Ovary (tissue), 9 donors: ENCODE measurements around the gene ZMYND11. TPM values are rescaled to one million over a fixed set of nuclear protein-coding genes. Genes with fewer than 3 reads are reported as not detected.

Source experiments
- DNase-seq, 5 donors: peaks; one replicate each; pipeline ENCODE4 v3.0.0-alpha.2; 2019 to 2020
- H3K27ac ChIP-seq, 2 donors: fragments of 200-600 bp; one replicate each; pipeline versions ENCODE4 v1.5.1 to v1.8.0; 2019 to 2022
- H3K27me3 ChIP-seq: fragments of 200-600 bp; one replicate; pipeline ENCODE4 v1.8.0; 2022
- H3K36me3 ChIP-seq: fragments of 200-600 bp; sonication (generic); one replicate; pipeline ENCODE4 v1.5.1; 2019
- H3K4me1 ChIP-seq: one replicate; pipeline ENCODE4 v1.8.1; 2013; ENCODE audit warnings: mild to moderate bottlenecking, moderate library complexity; ENCODE audit not compliant: insufficient read depth
- H3K4me3 ChIP-seq: fragments of 200-600 bp; sonication (generic); one replicate; pipeline ENCODE4 v1.5.1; 2017
- H3K9me3 ChIP-seq, 2 donors: fragments of 200-600 bp in 1 of 2; sonication (generic) in 1 of 2; one replicate each; pipeline versions ENCODE4 v1.5.1 to v1.8.1; 2013 to 2019; ENCODE audit warnings: mild to moderate bottlenecking in 1 of 2, moderate library complexity in 1 of 2
- CTCF ChIP-seq, 3 donors: fragments of 450-650 bp in 2 of 3; fragments of 200-600 bp in 1 of 3; IDR thresholded peaks; one replicate each; pipeline versions ENCODE4 v1.5.1 to v1.8.0; 2016 to 2022; ENCODE audit warnings: antibody characterized with exemption in 3 of 3, mild to moderate bottlenecking in 1 of 3
- EP300 ChIP-seq: sonication (generic); formaldehyde crosslinking; IDR thresholded peaks from one replicate; pipeline ENCODE4 v1.6.1; 2017; ENCODE audit warnings: antibody characterized with exemption
- POLR2A ChIP-seq: fragments of 450-650 bp; IDR thresholded peaks from one replicate; pipeline ENCODE4 v1.6.1; 2017; ENCODE audit warnings: antibody characterized with exemption, mild to moderate bottlenecking, moderate library complexity
- WGBS, 3 donors: extraction: QIAGEN DNeasy Blood & Tissue Kit in 1 of 3; methylation state at CpG; one replicate each; pipeline versions ENCODE4 v1.1.5 to v1.1.7; 2013 to 2017; 5-methylcytosine and 5-hydroxymethylcytosine counted together
- intact Hi-C, 4 donors: fragments of 100-400 bp; cut with DNase I; formaldehyde crosslinking; loops; one replicate each; pipeline versions ENCODE4 v1.11.0 to v1.15.1; 2022 to 2023
- polyA plus RNA-seq, 2 donors: library from polyadenylated mRNA; stranded (reverse); fragments of 200-250 nt in 1 of 2; fragments of 350-450 nt in 1 of 2; fragmentation: Illumina TruSeq in 1 of 2; extraction: RNeasy Lipid Tissue Mini Kit (QIAGEN cat#74804) in 1 of 2; gene quantifications; one replicate each; pipeline ENCODE4 v1.2.3, GENCODE V29; 2013 to 2014
- total RNA-seq, 7 donors: library from RNA; depleted of rRNA in 2 of 7; stranded (reverse); fragments of >200 nt in 2 of 7; fragmentation: NEBNext Ultra II Directional in 3 of 7; extraction: Animal tissue kit (Norgen Biotek cat#: 25700) in 3 of 7; gene quantifications; one replicate each; pipeline versions ENCODE4 v1.1.0 to v1.2.4, GENCODE V29; 2016 to 2023
- donor health status: DM: no; HTN: no; CAD: no; lungs with moderate emphysema.
- donor health status: DM: no; HTN: no; CAD: no.
- donor health status: Bipolar disorder and iron deficiency.
- donor health status: DM: yes; HTN: yes; CAD: no.
- donor health status: DM: no; HTN: no; CAD: no.
- donor health status: DM: yes; HTN: yes; CAD: no.

ZMYND11 gene
- total and polyA plus RNA-seq, 9 donors, result 48.4 to 93.6 (median 83.5) TPM

- H3K9me3 ChIP-seq, result no peaks in the 10 kb centered on the region
- H3K27me3 ChIP-seq, result no peaks in the 10 kb centered on the region
- no peak for DNase-seq
- no peaks in the 10 kb centered on the region for H3K36me3 ChIP-seq
- TF ChIP-seq CTCF (IDR thresholded peaks at IDR 0.05) (no peak), POLR2A (no peak), EP300 (no peak)
- no peak overlapping the region for H3K4me3 ChIP-seq
- peaks cover 15% of the 10 kb centered on the region for H3K4me1 ChIP-seq
- no peak overlapping the region for H3K27ac ChIP-seq
- intact Hi-C loops, result no loop called here
Measured at GRCh38 chr10:137606-138005, 2.4 kb downstream of the ZMYND11 start.

GRCh38 chr10:142371-142770 is 7.1 kb downstream of the ZMYND11 start:
- intact Hi-C loops, result no loop called here
- DNase-seq, result no peak
- Histone ChIP-seq H3K36me3 (no peaks in the 10 kb centered on the region), H3K4me1 (peaks cover 7% of the 10 kb centered on the region), H3K27me3 (no peaks in the 10 kb centered on the region), H3K27ac (no peak overlapping the region), H3K9me3 (no peaks in the 10 kb centered on the region), H3K4me3 (no peak overlapping the region)
- WGBS, 3 donors, result 89 to 91% (median 89%) methylated on average over 3 of the region's 3 CpGs
- no peak for TF ChIP-seq EP300
- no peak for TF ChIP-seq CTCF (IDR thresholded peaks at IDR 0.05)
- no peak for TF ChIP-seq POLR2A

GRCh38 chr10:152915-153314 is 17.7 kb downstream of the ZMYND11 start:
- TF ChIP-seq CTCF (IDR thresholded peaks at IDR 0.05), result no peak
- no peak for TF ChIP-seq EP300
- no peak for TF ChIP-seq POLR2A
- H3K27me3 ChIP-seq, result no peaks in the 10 kb centered on the region
- no peak for DNase-seq
- WGBS, 3 donors, result 94 to 97% (median 96%) methylated on average over 4 of the region's 4 CpGs
- no peak overlapping the region for H3K4me3 ChIP-seq
- no peaks in the 10 kb centered on the region for H3K4me1 ChIP-seq
- intact Hi-C loops, result no loop called here
- H3K36me3 ChIP-seq, result no peaks in the 10 kb centered on the region
- no peaks in the 10 kb centered on the region for H3K9me3 ChIP-seq
- no peak overlapping the region for H3K27ac ChIP-seq

DNA sequence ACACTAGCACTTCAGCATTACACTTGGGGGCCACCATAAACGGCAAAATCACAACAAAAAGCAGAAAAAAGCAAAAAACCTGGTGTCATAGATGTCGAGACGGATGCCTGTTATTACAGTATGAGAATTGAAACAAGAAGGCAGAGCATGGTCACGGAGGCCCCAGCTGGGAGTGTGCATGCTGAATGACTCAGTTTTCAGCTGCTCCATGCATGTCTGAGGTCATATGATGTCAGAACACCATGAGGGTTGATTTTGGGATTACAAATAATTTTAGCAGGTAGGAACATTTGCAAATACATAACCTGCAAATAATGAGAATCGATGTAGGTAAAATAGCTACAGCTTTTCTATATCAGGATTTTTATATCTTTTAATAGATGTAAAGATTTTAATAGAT is 19.1 kb downstream of the ZMYND11 start:
- DNase-seq, result no peak
- Histone ChIP-seq H3K27ac (no peak overlapping the region), H3K9me3 (no peaks in the 10 kb centered on the region), H3K4me1 (no peaks in the 10 kb centered on the region), H3K4me3 (no peak overlapping the region), H3K36me3 (no peaks in the 10 kb centered on the region), H3K27me3 (no peaks in the 10 kb centered on the region)
- 93 to 94% (median 94%) methylated on average over 5 of the region's 5 CpGs for WGBS, 3 donors
- TF ChIP-seq CTCF (IDR thresholded peaks at IDR 0.05) (no peak), POLR2A (no peak), EP300 (no peak)
- intact Hi-C loops, result no loop called here

GRCh38 chr10:167383-167782 is 32.1 kb downstream of the ZMYND11 start:
- TF ChIP-seq EP300 (no peak), POLR2A (no peak), CTCF (IDR thresholded peaks at IDR 0.05) (no peak)
- no peak for DNase-seq
- Histone ChIP-seq H3K4me3 (no peak overlapping the region), H3K9me3 (no peaks in the 10 kb centered on the region), H3K27ac (no peak overlapping the region), H3K27me3 (no peaks in the 10 kb centered on the region), H3K4me1 (no peaks in the 10 kb centered on the region), H3K36me3 (no peaks in the 10 kb centered on the region)
- intact Hi-C loops, result no loop called here
